Activated T-cell treated with anti-CD3 and anti-CD28 coated beads, Interleukin-2, amount 50 U/mL, for 48 hours (primary cell): Measurements from ENCODE around the gene LZTR1.
"Not testable (repeated sequence)": the region's sequence is repeated elsewhere in the genome, so short reads cannot be mapped to it uniquely, and the experiment has no call there.

Source experiments
- DNase-seq, 2 experiments: peaks; one replicate each; pipeline ENCODE4 v3.0.0-alpha.2; 2020

Gene LZTR1

DNA sequence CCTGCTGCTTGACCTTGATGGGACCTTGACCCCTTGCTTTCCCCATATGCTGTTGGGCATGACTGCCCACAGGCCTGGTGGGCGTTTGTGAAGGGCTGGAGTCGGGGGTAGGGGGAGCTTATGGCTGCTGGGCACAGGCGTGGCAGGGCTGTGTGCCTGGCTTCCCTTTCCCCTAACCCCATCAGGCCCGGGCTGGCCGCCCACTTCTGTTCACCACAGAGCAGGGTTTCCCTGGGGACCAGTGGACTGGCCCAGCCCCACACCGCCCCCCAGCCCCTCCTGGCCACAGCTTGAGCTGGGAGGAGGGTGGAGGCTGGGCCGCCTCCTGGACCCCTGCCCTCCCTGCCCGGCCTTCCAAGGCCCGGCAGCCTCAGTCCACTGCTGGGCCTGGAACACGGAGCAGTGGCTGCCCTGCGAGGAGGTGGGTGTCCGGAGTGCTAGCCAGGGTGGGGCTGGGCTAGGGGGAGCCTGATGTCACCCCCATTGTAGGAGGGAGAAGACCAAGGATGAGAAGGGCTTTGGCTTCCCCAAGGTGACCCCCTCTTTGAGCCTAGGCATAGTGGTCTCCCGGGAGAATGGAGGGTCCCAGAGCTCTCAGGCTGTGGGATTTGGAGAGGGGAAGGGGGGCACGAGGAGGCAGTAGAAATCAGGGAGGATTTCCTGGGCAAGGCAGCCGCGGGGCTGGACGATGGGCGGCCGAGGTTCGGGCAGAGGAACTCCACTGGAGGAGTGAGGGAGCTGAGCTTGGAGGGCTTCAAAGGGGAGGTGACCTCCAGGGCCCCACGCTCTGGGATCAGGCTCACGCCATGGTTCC is 15.0 kb upstream of the LZTR1 start, which contains the start of gene AIFM3:
Gene AIFM3, plus strand, starts transcription at position 373 of the 814 bp plus-strand sequence. CDS start 690 bp downstream, outside the sequence.
- DNase-seq, result no peak

- no peak for DNase-seq
Measured at GRCh38 chr22:20967697-20968211, 14.3 kb upstream of the LZTR1 start.

GRCh38 chr22:20968281-20968977 is 13.7 kb upstream of the LZTR1 start:
- DNase-seq, result no peak

- no peak for DNase-seq
Measured at GRCh38 chr22:20970939-20971657, 11.0 kb upstream of the LZTR1 start.

DNA sequence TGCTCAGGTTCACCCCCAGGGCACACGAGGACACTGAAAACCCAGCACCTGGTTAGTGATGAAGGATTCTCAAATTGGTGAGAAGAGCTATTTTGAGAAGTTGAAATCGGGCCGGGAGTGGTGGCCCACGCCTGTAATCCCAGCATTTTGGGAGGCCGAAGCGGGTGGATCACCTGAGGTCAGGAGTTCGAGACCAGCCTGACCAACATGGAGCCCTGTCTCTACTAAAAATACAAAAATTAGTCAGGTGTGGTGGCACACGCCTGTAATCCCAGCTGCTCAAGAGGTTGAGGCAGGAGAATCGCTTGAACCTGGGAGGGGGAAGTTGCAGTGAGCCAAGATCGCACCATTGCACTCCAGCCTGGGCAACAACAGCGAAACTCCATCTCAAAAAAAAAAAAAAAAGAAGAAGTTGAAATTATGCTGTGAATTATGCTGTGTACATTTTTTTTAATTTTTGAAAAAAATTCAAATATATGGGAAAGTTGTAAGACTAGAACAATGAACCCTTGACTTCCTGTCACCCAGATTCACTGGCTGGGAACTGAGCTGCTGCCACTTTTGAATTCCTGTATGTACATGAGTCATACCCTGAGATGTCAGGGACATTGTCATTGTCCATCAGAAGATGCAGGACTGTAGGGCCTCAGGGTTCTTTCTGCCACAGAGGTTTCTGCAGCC is 9.9 kb upstream of the LZTR1 start:
- not testable (repeated sequence) for DNase-seq

DNA sequence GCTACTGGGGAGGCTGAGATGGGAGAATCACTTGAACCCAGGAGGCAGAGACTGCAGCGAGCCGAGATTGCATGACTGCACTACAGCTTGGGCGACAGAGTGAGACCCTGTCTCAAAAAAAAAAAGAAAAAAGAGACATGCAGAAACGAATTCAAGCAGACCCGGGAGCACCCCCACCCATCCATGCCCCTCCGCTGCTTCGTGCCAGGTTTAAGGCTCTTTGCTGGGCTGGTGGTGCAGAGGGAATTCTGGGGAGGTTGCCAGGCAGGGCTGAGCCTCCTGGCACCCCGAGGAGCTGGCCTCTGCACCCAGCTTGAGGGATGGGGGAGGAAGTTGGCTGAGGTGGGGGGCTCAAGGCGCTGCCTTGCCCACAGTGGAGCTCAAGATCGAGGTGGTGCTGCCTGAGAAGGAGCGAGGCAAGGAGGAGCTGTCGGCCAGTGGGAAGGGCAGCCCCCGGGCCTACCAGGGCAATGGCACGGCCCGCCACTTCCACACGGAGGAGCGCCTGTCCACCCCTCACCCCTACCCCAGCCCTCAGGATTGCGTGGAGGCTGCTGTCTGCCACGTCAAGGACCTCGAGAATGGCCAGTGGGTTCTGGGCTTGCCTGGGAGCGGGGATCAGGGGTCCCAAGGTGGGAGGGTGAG is 9.0 kb upstream of the LZTR1 start:
- DNase-seq, result no peak

DNA sequence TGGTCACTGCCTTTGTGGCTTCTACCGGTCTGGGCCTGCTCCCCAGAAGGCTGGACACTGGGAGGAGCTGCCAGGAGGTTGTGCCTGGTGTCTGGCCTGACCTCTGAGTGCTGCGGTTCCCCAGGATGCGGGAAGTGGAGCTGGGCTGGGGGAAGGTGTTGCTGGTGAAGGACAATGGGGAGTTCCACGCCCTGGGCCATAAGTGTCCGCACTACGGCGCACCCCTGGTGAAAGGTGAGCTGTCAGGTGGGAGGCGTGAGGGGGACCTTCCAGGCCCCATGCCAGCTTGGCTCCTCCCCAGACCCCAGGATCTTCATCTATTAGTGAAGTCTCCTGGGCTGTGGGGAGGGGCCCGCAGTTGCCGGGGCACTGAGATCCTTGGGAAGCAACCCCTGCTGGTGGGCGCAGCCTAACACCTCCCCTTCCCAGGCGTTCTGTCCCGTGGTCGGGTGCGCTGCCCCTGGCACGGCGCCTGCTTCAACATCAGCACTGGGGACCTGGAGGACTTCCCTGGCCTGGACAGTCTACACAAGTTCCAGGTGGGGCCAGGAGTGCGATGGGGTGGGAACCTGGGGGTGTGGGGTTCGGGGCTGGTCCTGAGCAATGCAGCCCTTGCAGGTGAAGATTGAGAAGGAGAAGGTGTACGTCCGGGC is 8.3 kb upstream of the LZTR1 start:
- DNase-seq, result no peak

- DNase-seq, result no peak
Measured at GRCh38 chr22:20974336-20974955, 7.7 kb upstream of the LZTR1 start.

DNA sequence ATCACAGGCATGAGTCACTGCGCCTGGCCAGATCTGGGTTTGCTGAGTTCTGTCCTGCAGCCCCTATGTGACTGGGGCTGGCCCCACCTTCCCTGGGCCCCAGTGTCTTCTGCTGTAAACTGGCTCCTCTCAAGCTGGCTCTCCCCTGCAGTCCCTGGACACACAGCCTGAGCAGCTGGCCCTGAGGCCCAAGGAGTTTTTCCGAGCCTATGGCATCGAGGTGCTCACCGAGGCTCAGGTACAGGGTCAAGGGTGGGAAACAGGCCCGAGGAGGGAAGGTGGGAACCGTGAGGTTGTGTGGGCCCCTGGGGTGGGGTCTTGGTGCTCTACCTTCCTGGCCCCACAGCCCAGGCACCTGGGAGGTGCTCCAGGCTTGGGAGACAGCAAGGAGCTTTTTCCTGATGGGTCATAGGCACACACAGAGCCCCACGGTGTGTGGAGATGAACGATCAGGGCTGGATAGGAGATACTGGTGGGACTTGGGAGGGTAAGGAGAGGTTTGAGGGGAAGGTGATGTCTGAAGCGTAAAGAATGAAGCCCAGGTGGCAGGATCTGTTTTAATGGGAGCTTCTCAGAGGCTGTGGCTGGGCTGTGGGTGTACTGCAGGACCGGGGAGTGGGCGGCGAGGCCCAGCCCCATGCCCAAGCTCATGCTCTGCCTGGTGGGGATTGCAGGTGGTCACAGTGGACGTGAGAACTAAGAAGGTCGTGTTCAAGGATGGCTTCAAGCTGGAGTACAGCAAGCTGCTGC is 6.4 kb upstream of the LZTR1 start:
- no peak for DNase-seq

GRCh38 chr22:20976291-20976877 is 5.7 kb upstream of the LZTR1 start:
- no peak for DNase-seq

- DNase-seq, result no peak
Measured at GRCh38 chr22:20977019-20977418, 5.1 kb upstream of the LZTR1 start.

- DNase-seq, result no peak
Measured at GRCh38 chr22:20977516-20978170, 4.5 kb upstream of the LZTR1 start.

DNA sequence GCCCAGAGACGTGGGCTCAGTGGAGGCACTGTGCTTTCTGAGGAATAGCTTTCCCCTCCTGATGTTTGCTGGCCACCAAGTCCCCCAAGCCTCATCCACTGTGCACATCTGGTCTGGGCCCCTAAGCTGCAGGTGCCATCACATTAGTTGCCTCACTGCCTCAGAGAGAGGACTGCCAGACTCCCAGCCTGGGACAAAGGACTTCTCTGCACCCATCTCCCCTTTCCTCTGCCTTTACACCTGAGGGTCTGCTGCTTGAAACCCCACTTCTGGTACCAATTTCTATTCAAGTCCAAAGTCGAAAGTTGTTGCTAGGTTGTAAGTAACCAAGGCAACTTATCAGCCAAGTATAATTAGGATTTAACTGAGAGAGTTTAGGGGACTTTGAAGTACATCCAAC is 3.7 kb upstream of the LZTR1 start:
- DNase-seq, result no peak

DNA sequence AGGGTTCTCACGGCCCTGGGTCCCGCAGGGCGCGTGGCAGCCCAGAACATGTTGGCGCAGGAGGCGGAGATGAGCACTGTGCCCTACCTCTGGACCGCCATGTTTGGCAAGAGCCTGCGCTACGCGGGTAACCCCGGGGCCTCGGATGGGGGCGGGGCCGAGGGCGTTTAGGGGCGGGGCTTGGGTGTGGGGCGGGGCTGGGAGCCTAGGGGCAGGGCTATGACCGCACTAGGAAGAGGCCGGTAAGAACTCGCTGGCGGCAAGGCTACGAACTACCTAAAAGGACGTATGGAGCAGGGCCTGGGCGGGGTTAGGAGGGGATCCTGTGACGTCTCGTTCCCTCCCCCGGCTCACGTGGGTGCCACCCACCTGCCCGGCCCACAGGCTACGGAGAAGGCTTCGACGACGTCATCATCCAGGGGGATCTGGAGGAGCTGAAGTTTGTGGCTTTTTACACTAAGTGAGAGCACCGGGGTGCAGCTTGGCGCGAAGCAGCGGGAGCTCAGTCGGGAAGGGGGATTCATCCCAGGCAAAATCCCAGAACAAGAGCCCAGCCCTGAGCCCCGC is 2.8 kb upstream of the LZTR1 start:
- DNase-seq, result peak; percentile 82

DNA sequence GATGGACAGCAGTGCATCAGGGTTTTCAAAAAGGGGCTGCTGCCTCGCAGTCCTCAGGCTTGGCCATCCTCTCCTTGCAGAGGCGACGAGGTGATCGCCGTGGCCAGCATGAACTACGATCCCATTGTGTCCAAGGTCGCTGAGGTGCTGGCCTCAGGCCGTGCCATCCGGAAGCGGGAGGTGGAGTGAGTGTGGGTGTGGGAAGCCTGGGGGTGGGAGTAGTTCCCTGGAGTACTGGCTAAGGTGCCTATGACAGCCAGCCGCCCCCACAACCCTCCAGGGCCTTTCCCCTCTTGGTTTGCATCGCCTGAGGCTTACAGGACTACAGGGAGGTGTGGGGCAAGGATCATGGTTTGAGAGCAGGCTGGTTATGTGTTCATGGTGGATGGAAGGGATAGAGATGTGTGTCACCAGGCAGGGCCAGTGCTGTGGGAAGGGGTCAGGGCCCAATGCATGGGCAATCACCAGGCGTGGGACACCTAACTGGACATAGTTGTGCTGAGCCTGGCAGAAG is 2.1 kb upstream of the LZTR1 start:
- DNase-seq, result no peak

GRCh38 chr22:20980523-20980922 is 1.6 kb upstream of the LZTR1 start:
- DNase-seq, result no peak

GRCh38 chr22:20980938-20981722 is 967 bp upstream of the LZTR1 start:
- DNase-seq, result peak in 1 of 2 experiments; percentile 28

- DNase-seq, result no peak
Measured at GRCh38 chr22:20982563-20982882, 426 bp downstream of the LZTR1 start.
